Heart left ventricle (tissue), 16 donors: ENCODE measurements around the gene SLC11A2. TPM values are rescaled to one million over a fixed set of nuclear protein-coding genes. Genes with fewer than 3 reads are reported as not detected.
A peak's percentile ranks its signal among the peaks of the same experiment; 100 is the strongest.

Source experiments
- ATAC-seq, 4 donors: fragments of 200-7000 bp; cut with Tn5 transposase; one replicate each; pipeline ENCODE4 v1.9.1; 2020 to 2022; ENCODE audit warnings: moderate library complexity in 4 of 4, mild to moderate bottlenecking in 3 of 4, moderate number of reproducible peaks in 1 of 4
- DNase-seq, 5 donors: peaks; one replicate each; pipeline ENCODE4 v3.0.0-alpha.2; 2020
- H3K27ac ChIP-seq, 12 donors: fragments of 200-600 bp; sonication (generic) in 4 of 12; one replicate each; pipeline versions ENCODE4 v1.5.0 to v1.8.0; 2016 to 2022; ENCODE audit warnings: mild to moderate bottlenecking in 2 of 12
- H3K27me3 ChIP-seq, 9 donors: fragments of 200-600 bp; sonication (generic) in 2 of 9; one replicate each; pipeline versions ENCODE4 v1.5.1 to v1.8.0; 2016 to 2022; ENCODE audit warnings: mild to moderate bottlenecking in 3 of 9
- H3K36me3 ChIP-seq, 9 donors: fragments of 200-600 bp; sonication (generic) in 2 of 9; one replicate each; pipeline versions ENCODE4 v1.5.0 to v1.8.0; 2018 to 2022; ENCODE audit warnings: mild to moderate bottlenecking in 2 of 9
- H3K4me1 ChIP-seq, 12 donors: fragments of 200-600 bp; sonication (generic) in 4 of 12; one replicate each; pipeline versions ENCODE4 v1.5.0 to v1.8.0; 2016 to 2022; ENCODE audit warnings: mild to moderate bottlenecking in 3 of 12
- H3K4me3 ChIP-seq, 12 donors: fragments of 200-600 bp; sonication (generic) in 4 of 12; one replicate each; pipeline versions ENCODE4 v1.5.0 to v1.8.0; 2017 to 2022; ENCODE audit warnings: mild to moderate bottlenecking in 9 of 12, moderate library complexity in 4 of 12
- H3K9me3 ChIP-seq, 12 donors: fragments of 200-600 bp; sonication (generic) in 4 of 12; one replicate each; pipeline versions ENCODE4 v1.5.0 to v1.8.0; 2016 to 2022; ENCODE audit warnings: mild to moderate bottlenecking in 1 of 12
- POLR2A ChIP-seq, 2 donors: fragments of 450-650 bp; IDR thresholded peaks; one replicate each; pipeline ENCODE4 v1.6.1; 2017; ENCODE audit warnings: antibody characterized with exemption in 2 of 2, mild to moderate bottlenecking in 2 of 2, moderate library complexity in 2 of 2
- WGBS, 4 donors: extraction: QIAGEN DNeasy Blood & Tissue Kit in 2 of 4; methylation state at CpG; one replicate each; pipeline versions ENCODE4 v1.1.5 to v1.1.7; 2013 to 2018; 5-methylcytosine and 5-hydroxymethylcytosine counted together
- intact Hi-C, 10 donors: fragments of 100-400 bp; cut with DNase I; formaldehyde crosslinking; loops; one replicate each; pipeline versions ENCODE4 v1.11.1 to v1.14.2; 2022
- long read RNA-seq, 3 donors: library from polyadenylated mRNA; unstranded; transcript quantifications; one replicate each; pipeline ENCODE4 v2.0.0, GENCODE V29; 2020 to 2021
- polyA plus RNA-seq, 2 donors: library from polyadenylated mRNA; stranded (reverse); fragments of 200-250 nt; gene quantifications; one replicate each; pipeline ENCODE4 v1.2.3, GENCODE V29; 2013
- total RNA-seq, 9 donors: library from RNA; depleted of rRNA in 2 of 9; stranded (reverse); fragments of >200 nt in 2 of 9; fragmentation: NEBNext Ultra II Directional in 3 of 9; extraction: Animal tissue kit (Norgen Biotek cat#: 25700) in 3 of 9; gene quantifications; one replicate each; pipeline versions ENCODE4 v1.1.0 to v1.2.4, GENCODE V29; 2016 to 2023
- TF ChIP-seq, protein P1 (sequence below), 12 donors: fragments of 200-600 bp; sonication (generic) in 4 of 12; IDR thresholded peaks; one replicate each; pipeline versions ENCODE4 v1.5.0 to v1.8.0; 2018 to 2022; ENCODE audit warnings: antibody characterized with exemption in 12 of 12, mild to moderate bottlenecking in 5 of 12
- donor health status: ischemic (EF 13 %, LVEDD 7.1; RV severe dilation, severe dysfunction).
- donor health status: healthy with polysubstance abuse.
- donor health status: DM: no; HTN: yes; CAD: no.
- donor health status: DM: no; HTN: no; CAD: no.
- donor health status: ischemic (EF 25% LVEDD 6.9; RV normal size, moderate dysfunction).
- donor health status: ischemic (EF 25% LVEDD 5.7; RV mildly dilated, moderate dysfunction).
- donor health status: healthy.
- donor health status: DM: yes; HTN: yes; CAD: no.
- donor health status: ischemic (EF 35%, LVEDD 5.7; RV mildly dilated, moderate dysfunction).
- donor health status: nonischemic (EF 11% LVEDD 7.7; RV severe dilation, severe dysfunction).
- donor health status: DM: yes; HTN: yes; CAD: no.
- donor health status: PGD.
- donor health status: ischemic (EF 29% LVEDD 5.4; RV normal size, mild dysfunction).
- donor health status: nonischemic (EF 23%, LVEDD 6.1; RV moderate dilation, normal function).

Gene SLC11A2
- total RNA-seq (10 to 100 TPM; 16.3 to 45.3 (median 22.0) TPM), polyA plus RNA-seq (10 to 100 TPM in 1 of 2 donors, 1 to 10 TPM in 1; 9.1 to 18.6 TPM)
- long read RNA-seq, donor 1, full-length matches to known transcripts = 23 of 39 reads
- long read RNA-seq, donor 1, partial matches to known transcripts = 9 of 39 reads
- long read RNA-seq, donor 1, other reads (novel, unspliced or antisense) = 7 of 39 reads
- long read RNA-seq, donor 2, full-length matches to known transcripts = 62 of 101 reads
- long read RNA-seq, donor 2, partial matches to known transcripts = 25 of 101 reads
- long read RNA-seq, donor 2, other reads (novel, unspliced or antisense) = 14 of 101 reads
- long read RNA-seq, donor 3, full-length matches to known transcripts = 10 of 26 reads
- long read RNA-seq, donor 3, partial matches to known transcripts = 6 of 26 reads
- long read RNA-seq, donor 3, other reads (novel, unspliced or antisense) = 10 of 26 reads

DNA sequence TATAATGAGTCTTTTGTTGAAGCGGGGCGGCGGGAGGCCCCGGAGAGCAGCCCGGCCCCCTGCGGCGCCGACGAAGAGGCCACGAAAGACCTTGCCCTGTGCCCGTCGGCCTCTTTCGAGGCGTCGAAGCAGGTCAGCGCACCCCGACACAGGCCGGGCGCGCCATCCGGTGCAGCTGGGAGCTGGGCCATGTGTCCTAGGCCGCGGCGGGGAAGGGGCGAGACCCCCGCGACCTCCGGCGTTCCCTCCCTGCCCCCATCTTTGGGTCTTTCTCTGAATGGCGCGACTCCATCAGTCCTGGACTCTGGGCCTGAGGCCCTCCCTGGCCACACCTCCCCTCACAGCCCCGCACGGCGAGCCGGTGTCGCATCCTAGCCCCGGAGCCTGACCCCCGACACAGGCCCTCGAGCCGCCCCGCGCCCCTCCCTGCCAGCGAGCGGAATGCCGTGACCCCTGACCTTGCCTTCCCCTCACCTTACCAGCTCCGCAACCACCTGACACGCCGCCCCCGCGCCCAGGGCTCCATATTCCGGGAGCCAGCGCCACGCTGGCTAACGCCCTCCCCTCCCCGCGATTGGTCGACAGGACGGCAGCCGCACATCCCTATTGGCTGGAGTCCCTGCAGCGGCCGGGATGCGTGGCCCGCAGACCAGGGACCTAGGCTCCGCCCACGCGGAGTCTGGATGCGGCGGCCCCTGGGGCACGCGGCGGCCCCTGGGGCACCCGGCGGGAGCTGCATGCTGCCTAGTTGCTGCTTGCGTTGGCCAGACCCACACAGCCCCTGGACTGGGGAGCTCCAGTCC is at the start of gene SLC11A2:
Gene SLC11A2, minus strand, starts transcription at position 549 of the 803 bp plus-strand sequence. CDS start 15,656 bp downstream, outside the sequence.
- Histone ChIP-seq H3K27me3 (no peaks in the 10 kb centered on the region), H3K27ac (peak within 1 kb of the TSS; percentile 64 to 94 (median 86)), H3K4me1 (peaks cover 0 to 55% (median 20%) of the 10 kb centered on the region in 12 donors), H3K36me3 (no peaks in the 10 kb centered on the region), H3K9me3 (no peaks in the 10 kb centered on the region), H3K4me3 (peak within 1 kb of the TSS; percentile 75 to 96 (median 89))
- DNase-seq (peak; percentile 96 to 98 (median 97)), ATAC-seq (peak; percentile 98 to 99 (median 98))
- intact Hi-C loops = loop anchor here in 1 of 10 donors (1.0 kb wide), 1 partner anchor 22 kb away; the partner anchor contains the start of gene LETMD1
- 0 to 1% (median 1%) methylated on average over 17 to 74 of the region's 74 CpGs for WGBS, 4 donors
- TF ChIP-seq, protein P1, sequence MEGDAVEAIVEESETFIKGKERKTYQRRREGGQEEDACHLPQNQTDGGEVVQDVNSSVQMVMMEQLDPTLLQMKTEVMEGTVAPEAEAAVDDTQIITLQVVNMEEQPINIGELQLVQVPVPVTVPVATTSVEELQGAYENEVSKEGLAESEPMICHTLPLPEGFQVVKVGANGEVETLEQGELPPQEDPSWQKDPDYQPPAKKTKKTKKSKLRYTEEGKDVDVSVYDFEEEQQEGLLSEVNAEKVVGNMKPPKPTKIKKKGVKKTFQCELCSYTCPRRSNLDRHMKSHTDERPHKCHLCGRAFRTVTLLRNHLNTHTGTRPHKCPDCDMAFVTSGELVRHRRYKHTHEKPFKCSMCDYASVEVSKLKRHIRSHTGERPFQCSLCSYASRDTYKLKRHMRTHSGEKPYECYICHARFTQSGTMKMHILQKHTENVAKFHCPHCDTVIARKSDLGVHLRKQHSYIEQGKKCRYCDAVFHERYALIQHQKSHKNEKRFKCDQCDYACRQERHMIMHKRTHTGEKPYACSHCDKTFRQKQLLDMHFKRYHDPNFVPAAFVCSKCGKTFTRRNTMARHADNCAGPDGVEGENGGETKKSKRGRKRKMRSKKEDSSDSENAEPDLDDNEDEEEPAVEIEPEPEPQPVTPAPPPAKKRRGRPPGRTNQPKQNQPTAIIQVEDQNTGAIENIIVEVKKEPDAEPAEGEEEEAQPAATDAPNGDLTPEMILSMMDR (IDR thresholded peaks at IDR 0.05) = peak in 3 of 12 donors; percentile 11 to 27 (median 15)
- peak in 1 of 2 donors; percentile 67 for TF ChIP-seq POLR2A (IDR thresholded peaks at IDR 0.05)

DNA sequence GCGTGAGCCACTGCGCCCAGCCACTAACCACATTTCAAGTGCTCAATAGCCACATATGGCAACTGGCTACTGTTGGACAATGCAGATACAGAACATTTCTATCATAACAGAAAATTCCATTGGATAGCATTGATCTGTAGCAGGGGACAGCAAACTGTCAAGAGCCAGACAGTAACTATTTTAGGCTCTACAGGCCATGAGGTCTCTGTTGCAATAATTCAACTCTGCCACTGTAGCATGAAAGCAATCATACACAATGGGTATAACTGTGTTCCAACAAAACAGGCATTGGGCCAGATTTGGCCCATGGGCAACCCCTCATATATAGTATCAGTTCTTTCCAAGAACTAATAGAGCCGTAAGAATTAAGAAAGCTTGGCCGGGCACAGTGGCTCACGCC is 49.2 kb upstream of the SLC11A2 start:
- DNase-seq (no peak), ATAC-seq (peak in 2 of 4 donors; percentile 13 to 42)
- intact Hi-C loops = no loop called here
- TF ChIP-seq, protein P1 (IDR thresholded peaks at IDR 0.05) = no peak
- no peak for TF ChIP-seq POLR2A (IDR thresholded peaks at IDR 0.05)
- H3K4me3 ChIP-seq = no peak overlapping the region
- peaks cover 0 to 41% (median 30%) of the 10 kb centered on the region in 12 donors for H3K4me1 ChIP-seq
- H3K27me3 ChIP-seq = no peaks in the 10 kb centered on the region
- H3K36me3 ChIP-seq = peaks cover 0 to 49% (median 40%) of the 10 kb centered on the region in 9 donors
- peak overlapping the region in 1 of 12 donors; percentile 19 for H3K27ac ChIP-seq
- 92 to 95% (median 93%) methylated on average over 5 of the region's 5 CpGs for WGBS, 4 donors
- no peaks in the 10 kb centered on the region for H3K9me3 ChIP-seq

DNA sequence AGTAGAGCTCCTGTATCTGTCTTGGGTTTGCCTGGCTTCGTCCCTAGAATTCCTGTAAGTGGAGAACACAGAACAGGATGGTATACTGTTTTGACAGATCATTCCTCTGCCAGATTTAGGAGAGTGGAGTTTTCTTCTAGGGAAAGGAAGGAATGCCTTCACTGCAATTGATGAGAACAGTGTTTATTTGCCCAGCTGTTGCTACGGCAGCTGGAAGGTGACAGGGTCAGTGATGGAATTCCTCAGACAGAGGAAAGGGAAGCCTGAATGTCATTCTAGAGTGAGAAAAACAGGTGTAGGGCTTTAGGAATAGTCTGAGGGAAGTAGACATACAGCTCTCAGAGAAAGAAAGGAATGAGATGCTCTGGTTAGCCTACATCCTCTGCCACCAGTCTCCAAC is 45.5 kb upstream of the SLC11A2 start:
- intact Hi-C loops = no loop called here
- no peak for ATAC-seq
- TF ChIP-seq POLR2A (IDR thresholded peaks at IDR 0.05) = no peak

DNA sequence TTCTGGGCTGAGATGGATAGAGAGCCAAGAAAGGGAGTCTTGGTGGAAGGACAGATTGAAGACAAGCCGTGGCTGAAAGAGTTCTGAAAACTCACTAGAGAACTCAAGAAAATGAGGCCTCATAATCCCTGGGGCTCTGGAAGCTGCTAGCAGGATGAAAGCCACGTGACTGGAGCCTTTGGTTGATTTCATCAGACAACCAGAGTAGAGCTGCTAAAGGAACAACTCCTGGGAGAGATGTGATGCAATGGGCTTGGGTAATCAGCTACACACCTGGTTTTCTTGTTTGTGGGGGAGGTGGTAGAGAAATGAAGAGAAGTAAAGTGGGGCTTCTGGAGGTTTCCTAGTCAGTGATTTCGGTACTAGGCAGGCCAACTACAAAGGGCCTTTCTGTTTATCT is 43.8 kb upstream of the SLC11A2 start:
- no peaks in the 10 kb centered on the region for H3K27me3 ChIP-seq
- H3K27ac ChIP-seq = no peak overlapping the region
- ATAC-seq = no peak
- no peak for TF ChIP-seq POLR2A (IDR thresholded peaks at IDR 0.05)
- TF ChIP-seq, protein P1 (IDR thresholded peaks at IDR 0.05) = no peak
- intact Hi-C loops = no loop called here
- no peaks in the 10 kb centered on the region for H3K9me3 ChIP-seq
- H3K4me1 ChIP-seq = peaks cover 0 to 5% (median 0%) of the 10 kb centered on the region in 12 donors
- peaks cover 7 to 98% (median 92%) of the 10 kb centered on the region in 9 donors for H3K36me3 ChIP-seq
- 85 to 90% (median 87%) methylated on average over 3 of the region's 3 CpGs for WGBS, 4 donors
- DNase-seq = no peak
- no peak overlapping the region for H3K4me3 ChIP-seq

More for the DNA sequence above, 45.5 kb upstream of the SLC11A2 start:
- peaks cover 0 to 20% (median 15%) of the 10 kb centered on the region in 12 donors for H3K4me1 ChIP-seq
- 79 to 88% (median 84%) methylated on average over 2 of the region's 2 CpGs for WGBS, 4 donors
- H3K9me3 ChIP-seq = no peaks in the 10 kb centered on the region
- H3K36me3 ChIP-seq = peaks cover 5 to 86% (median 76%) of the 10 kb centered on the region in 9 donors
- H3K27ac ChIP-seq = no peak overlapping the region
- DNase-seq = no peak
- no peak overlapping the region for H3K4me3 ChIP-seq
- H3K27me3 ChIP-seq = no peaks in the 10 kb centered on the region
